Activated naive CD4-positive, alpha-beta T cell treated with anti-CD3 and anti-CD28 coated beads, Interleukin-2, amount 50 U/mL, for 24 hours (primary cell): Measurements from ENCODE around the gene ZDHHC4.
A peak's percentile ranks its signal among the peaks of the same experiment; 100 is the strongest.
"Not testable (repeated sequence)": the region's sequence is repeated elsewhere in the genome, so short reads cannot be mapped to it uniquely, and the experiment has no call there.

Source experiments
- H3K27ac Mint-ChIP-seq: one replicate; pipeline ENCODE4 v1.8.0; 2021; ENCODE audit warnings: mild to moderate bottlenecking, mixed read lengths
- H3K27me3 Mint-ChIP-seq: one replicate; pipeline ENCODE4 v1.8.0; 2021; ENCODE audit warnings: mixed read lengths
- H3K36me3 Mint-ChIP-seq: one replicate; pipeline ENCODE4 v1.8.0; 2021; ENCODE audit warnings: mixed read lengths
- H3K4me1 Mint-ChIP-seq: one replicate; pipeline ENCODE4 v1.8.0; 2021; ENCODE audit warnings: mixed read lengths
- H3K4me3 Mint-ChIP-seq: one replicate; pipeline ENCODE4 v1.8.0; 2021; ENCODE audit warnings: mild to moderate bottlenecking, mixed read lengths
- H3K9me3 Mint-ChIP-seq: one replicate; pipeline ENCODE4 v1.8.0; 2021; ENCODE audit warnings: mixed read lengths

ZDHHC4 gene

DNA sequence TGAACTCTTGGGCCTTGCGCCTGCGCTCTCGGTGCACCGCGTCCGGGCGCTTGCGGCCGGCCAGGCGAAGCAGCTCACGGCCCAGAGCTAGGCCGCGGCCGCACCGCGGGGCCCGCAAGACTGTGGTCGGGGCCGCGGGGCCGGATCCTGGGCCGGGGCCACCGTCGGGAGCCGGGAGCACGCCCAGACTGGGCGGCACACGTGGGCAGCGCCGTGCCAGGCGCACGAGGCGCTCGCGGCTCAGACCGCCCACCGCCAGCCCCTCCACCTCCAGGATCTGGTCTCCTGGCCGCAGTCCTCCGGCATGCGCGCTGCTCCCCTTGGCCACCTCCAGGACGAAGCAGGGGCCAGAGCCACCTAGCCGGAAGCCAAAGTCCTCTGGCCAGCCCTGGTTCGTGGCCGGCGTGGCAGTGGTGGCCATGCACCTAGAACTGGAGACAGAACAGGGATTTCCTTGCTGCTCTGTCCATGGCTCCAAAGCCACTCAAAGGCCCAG is 26.2 kb upstream of the ZDHHC4 start, which contains the start of gene GRID2IP:
GRID2IP (minus strand) TSS at position 446 of the 496 bp plus-strand sequence; CDS start at position 421, 25 bp downstream.
- Mint-ChIP-seq H3K36me3 (no peaks in the 10 kb centered on the region), H3K4me1 (peaks cover 13% of the 10 kb centered on the region), H3K4me3 (no peak within 1 kb of the TSS), H3K27ac (no peak within 1 kb of the TSS), H3K9me3 (no peaks in the 10 kb centered on the region), H3K27me3 (no peaks in the 10 kb centered on the region)

DNA sequence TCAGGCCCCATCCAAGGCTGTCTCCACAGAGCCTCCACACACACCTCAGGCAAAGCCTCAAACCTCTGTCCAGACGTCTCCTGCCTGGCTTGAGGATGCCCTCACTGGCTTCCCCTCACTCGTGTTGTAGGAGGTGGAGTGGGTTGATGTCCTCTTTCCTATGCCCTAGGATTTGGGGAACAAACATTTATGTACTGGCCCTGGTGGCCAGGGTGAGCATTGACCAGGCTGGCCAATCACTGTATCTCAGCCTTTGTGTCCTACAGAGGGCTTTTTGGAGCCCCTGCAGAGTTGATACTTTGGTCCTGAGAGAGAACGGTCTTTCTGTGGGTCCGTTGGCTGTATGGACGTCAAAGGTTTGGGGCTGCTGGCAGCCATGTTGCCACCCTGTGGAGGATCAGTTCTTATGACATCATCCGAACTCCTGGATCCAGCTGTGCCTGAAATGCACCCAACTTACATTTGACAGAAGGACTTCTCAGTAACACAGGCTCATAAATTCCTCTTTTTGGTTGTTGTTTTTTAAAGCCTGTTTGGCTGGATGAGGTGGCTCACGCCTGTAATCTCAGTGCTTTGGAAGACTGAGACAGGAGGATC is 23.7 kb upstream of the ZDHHC4 start:
- Mint-ChIP-seq H3K27me3 (no peaks in the 10 kb centered on the region), H3K27ac (no peak overlapping the region), H3K4me1 (peaks cover 9% of the 10 kb centered on the region), H3K4me3 (no peak overlapping the region), H3K36me3 (no peaks in the 10 kb centered on the region), H3K9me3 (no peaks in the 10 kb centered on the region)

- Mint-ChIP-seq H3K4me1 (peaks cover 9% of the 10 kb centered on the region), H3K27me3 (no peaks in the 10 kb centered on the region), H3K9me3 (no peaks in the 10 kb centered on the region), H3K4me3 (peak overlapping the region; percentile 30), H3K36me3 (no peaks in the 10 kb centered on the region), H3K27ac (peak overlapping the region; percentile 77)
Measured at GRCh38 chr7:6554848-6555247, 22.4 kb upstream of the ZDHHC4 start.

- Mint-ChIP-seq H3K9me3 (no peaks in the 10 kb centered on the region), H3K4me3 (no peak overlapping the region), H3K27ac (no peak overlapping the region), H3K27me3 (no peaks in the 10 kb centered on the region), H3K36me3 (no peaks in the 10 kb centered on the region), H3K4me1 (peaks cover 9% of the 10 kb centered on the region)
Measured at GRCh38 chr7:6556196-6556595, 21.1 kb upstream of the ZDHHC4 start.

- peaks cover 9% of the 10 kb centered on the region for H3K4me1 Mint-ChIP-seq
- no peaks in the 10 kb centered on the region for H3K36me3 Mint-ChIP-seq
- H3K27ac Mint-ChIP-seq, result no peak overlapping the region
- H3K4me3 Mint-ChIP-seq, result no peak overlapping the region
- H3K9me3 Mint-ChIP-seq, result no peaks in the 10 kb centered on the region
- H3K27me3 Mint-ChIP-seq, result no peaks in the 10 kb centered on the region
Measured at GRCh38 chr7:6558837-6559236, 18.4 kb upstream of the ZDHHC4 start.

- H3K9me3 Mint-ChIP-seq, result no peaks in the 10 kb centered on the region
- no peaks in the 10 kb centered on the region for H3K36me3 Mint-ChIP-seq
- H3K4me1 Mint-ChIP-seq, result peaks cover 3% of the 10 kb centered on the region
- H3K4me3 Mint-ChIP-seq, result no peak overlapping the region
- no peak overlapping the region for H3K27ac Mint-ChIP-seq
- no peaks in the 10 kb centered on the region for H3K27me3 Mint-ChIP-seq
Measured at GRCh38 chr7:6559896-6560295, 17.4 kb upstream of the ZDHHC4 start.

- Mint-ChIP-seq H3K4me3 (no peak overlapping the region), H3K27ac (no peak overlapping the region), H3K36me3 (no peaks in the 10 kb centered on the region), H3K27me3 (no peaks in the 10 kb centered on the region), H3K4me1 (no peaks in the 10 kb centered on the region), H3K9me3 (no peaks in the 10 kb centered on the region)
Measured at GRCh38 chr7:6562106-6562505, 15.1 kb upstream of the ZDHHC4 start.

- Mint-ChIP-seq H3K9me3 (no peaks in the 10 kb centered on the region), H3K4me1 (no peaks in the 10 kb centered on the region), H3K27ac (no peak overlapping the region), H3K4me3 (no peak overlapping the region), H3K27me3 (no peaks in the 10 kb centered on the region), H3K36me3 (no peaks in the 10 kb centered on the region)
Measured at GRCh38 chr7:6563936-6564770, 13.1 kb upstream of the ZDHHC4 start.

GRCh38 chr7:6565655-6566054 is 11.6 kb upstream of the ZDHHC4 start:
- Mint-ChIP-seq H3K27ac (peak overlapping the region; percentile 80), H3K4me1 (no peaks in the 10 kb centered on the region), H3K4me3 (no peak overlapping the region), H3K36me3 (no peaks in the 10 kb centered on the region), H3K9me3 (no peaks in the 10 kb centered on the region), H3K27me3 (no peaks in the 10 kb centered on the region)

DNA sequence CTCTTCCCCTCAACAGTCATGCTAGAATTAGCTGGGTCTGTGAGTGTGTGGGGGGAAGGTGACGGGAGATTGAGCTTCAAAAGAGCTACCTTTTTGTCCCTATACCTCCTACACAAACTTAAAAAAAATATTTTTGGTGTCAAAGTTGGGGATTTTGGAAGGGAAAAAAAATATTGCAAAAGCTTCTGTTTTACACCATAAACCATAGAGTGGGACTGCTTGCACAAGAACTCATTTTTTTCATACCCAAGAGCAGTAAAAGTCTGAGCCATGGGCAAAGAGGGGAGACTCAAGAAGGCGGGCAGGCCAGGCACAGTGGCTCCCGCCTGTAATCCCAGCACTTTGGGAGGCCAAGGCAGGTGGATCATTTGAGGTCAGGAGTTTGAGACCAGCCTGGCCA is 9.4 kb upstream of the ZDHHC4 start:
- Mint-ChIP-seq H3K4me3 (no peak overlapping the region), H3K27me3 (no peaks in the 10 kb centered on the region), H3K36me3 (no peaks in the 10 kb centered on the region), H3K4me1 (no peaks in the 10 kb centered on the region), H3K9me3 (no peaks in the 10 kb centered on the region), H3K27ac (no peak overlapping the region)

- no peaks in the 10 kb centered on the region for H3K27me3 Mint-ChIP-seq
- no peak overlapping the region for H3K27ac Mint-ChIP-seq
- H3K4me3 Mint-ChIP-seq, result no peak overlapping the region
- no peaks in the 10 kb centered on the region for H3K9me3 Mint-ChIP-seq
- H3K36me3 Mint-ChIP-seq, result no peaks in the 10 kb centered on the region
- H3K4me1 Mint-ChIP-seq, result no peaks in the 10 kb centered on the region
Measured at GRCh38 chr7:6571160-6571779, 6.0 kb upstream of the ZDHHC4 start.

DNA sequence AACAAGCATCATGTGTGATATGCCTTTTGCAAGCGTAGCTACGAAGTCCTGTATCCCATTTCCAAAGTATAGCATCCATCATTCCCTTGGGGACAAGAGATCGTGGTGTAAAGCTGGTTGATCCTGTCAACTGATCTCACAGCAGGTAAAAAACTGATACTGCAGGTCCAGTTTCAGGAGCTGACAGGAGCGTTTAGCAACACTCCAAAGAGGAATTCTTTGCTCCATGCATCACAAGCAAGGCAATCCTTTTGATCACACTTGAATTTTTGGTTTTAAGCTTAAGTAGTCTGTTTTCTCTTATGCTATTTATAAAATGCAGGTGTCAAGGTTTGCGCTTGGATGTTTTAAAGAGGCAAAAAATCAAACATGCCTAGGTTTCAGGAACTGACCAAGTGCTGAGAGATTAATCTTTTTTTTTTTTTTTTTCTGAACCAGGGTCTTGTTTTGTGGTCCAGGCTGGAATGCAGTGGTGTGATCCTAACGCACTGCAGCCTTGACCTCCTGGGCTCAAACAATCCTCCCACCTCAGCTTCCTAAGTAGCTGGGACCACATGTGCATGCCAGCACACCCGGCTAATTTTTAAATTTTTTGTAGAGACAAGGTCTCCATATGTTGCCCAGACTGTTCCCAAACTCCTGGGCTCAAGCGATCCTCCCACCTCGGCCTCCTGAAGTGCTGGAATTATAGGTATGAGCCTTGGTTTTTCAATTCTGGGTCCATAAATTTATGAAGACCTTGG is 1.8 kb upstream of the ZDHHC4 start:
- Mint-ChIP-seq H3K4me3 (peak overlapping the region; percentile 11), H3K4me1 (peaks cover 11% of the 10 kb centered on the region), H3K27me3 (no peaks in the 10 kb centered on the region), H3K36me3 (peaks cover 3% of the 10 kb centered on the region), H3K27ac (peak overlapping the region; percentile 65), H3K9me3 (no peaks in the 10 kb centered on the region)

DNA sequence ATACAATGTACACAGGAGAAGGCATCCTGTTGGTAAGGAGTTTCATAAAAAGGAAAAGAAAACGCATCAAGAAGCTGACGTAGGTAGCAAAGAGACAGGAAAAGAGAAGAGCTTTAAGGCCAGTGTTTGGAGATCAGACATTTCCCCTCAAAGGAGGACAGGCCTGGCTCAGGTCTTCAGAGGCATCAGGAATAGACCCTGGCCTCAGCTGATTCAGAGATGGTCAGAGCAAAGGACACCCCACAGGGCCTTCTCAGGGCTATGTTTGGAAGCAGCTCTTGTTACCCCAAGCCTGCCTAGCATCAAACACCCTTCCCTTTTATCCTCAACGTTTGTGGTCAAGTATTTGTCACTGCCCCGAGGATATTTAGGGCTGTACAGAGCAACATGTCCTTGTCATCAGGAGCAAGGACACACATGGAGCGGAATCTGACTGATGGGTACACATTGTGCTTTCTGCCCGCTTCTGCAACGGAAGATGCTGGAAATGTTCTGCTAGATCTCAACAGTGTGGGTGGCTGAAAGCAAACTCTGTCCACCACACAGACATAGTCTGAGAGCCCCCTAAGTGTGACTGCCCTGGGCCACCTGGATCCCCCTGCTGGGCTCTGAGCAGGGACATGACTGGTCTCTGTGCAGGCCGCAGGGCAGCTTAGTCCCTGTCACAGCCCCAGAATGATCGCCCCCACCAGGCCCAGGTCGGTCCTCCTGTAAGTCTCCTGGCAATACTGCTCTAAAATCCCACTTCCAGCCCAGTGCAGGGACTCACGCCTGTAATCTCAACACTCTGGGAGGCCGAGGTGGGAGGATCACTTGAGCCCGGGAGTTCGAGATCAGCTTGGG is 1.0 kb upstream of the ZDHHC4 start:
- peak overlapping the region; percentile 65 for H3K27ac Mint-ChIP-seq
- H3K9me3 Mint-ChIP-seq, result no peaks in the 10 kb centered on the region
- H3K27me3 Mint-ChIP-seq, result no peaks in the 10 kb centered on the region
- H3K36me3 Mint-ChIP-seq, result peaks cover 3% of the 10 kb centered on the region
- H3K4me1 Mint-ChIP-seq, result peaks cover 11% of the 10 kb centered on the region
- H3K4me3 Mint-ChIP-seq, result peak overlapping the region; percentile 11

DNA sequence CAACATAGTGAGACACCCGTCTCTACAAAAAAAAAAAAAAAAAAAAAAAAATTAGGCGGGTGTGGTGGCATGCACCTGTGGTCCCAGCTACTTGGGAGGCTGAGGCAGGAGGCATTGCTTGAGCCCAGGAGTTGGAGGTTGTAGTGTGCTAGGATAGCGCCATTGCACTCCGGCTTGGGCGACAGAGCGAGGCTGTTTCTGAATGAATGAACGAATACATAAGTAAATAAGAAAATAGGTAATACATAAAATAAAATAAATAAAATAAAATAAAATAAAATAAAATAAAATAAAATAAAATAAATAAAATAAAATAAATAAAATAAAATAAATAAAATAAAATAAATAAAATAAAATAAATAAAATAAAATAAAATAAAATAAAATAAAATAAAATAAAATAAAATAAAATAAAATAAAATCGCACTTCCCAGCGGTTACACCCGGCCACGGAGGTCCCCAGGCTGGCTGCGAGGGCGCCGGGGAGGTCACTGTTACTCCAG is 336 bp upstream of the ZDHHC4 start:
- H3K27ac Mint-ChIP-seq, H3K36me3 Mint-ChIP-seq, H3K9me3 Mint-ChIP-seq, H3K27me3 Mint-ChIP-seq: not testable (repeated sequence)
- Mint-ChIP-seq H3K4me3 (peak overlapping the region; percentile 90), H3K4me1 (peaks cover 15% of the 10 kb centered on the region)
